Epithelial cell of esophagus (primary cell): Measurements from ENCODE around the gene FHIT.

ENCODE experiments used
- DNase-seq: peaks from one replicate; pipeline ENCODE4 v3.0.0; 2010; ENCODE audit warnings: low read depth
- H3K4me3 ChIP-seq: 2 replicates; pipeline ENCODE4 v1.5.1; 2011; ENCODE audit warnings: mild to moderate bottlenecking, low read length, control low read depth
- TF ChIP-seq, protein P1 (sequence below): IDR thresholded peaks from 2 replicates; pipeline ENCODE4 v1.5.1; 2011; ENCODE audit warnings: low read depth, mild to moderate bottlenecking, low read length, control low read depth, inconsistent platforms; ENCODE audit not compliant: insufficient read depth; ENCODE audit errors: missing control alignments

FHIT gene

DNA sequence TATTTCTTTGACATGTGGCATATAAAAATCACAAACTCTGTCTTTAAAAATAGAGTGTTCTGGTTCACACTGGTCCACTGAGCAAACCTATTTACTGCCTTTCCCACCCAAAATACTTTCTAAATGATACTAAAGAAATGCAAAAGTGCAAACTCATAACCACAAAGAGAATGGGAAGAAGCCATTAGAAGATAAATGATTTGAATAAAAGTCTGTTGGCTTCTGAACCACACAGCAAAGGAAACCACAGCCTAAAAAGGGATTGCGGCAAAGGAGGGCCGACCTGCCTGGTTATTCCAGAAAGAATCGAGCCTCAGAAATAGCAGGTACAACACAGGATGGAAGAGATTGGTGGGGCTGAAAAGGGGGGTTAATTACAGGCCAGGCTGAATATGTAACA lies 599.5 kb downstream of the FHIT start:
- no peak overlapping the region for H3K4me3 ChIP-seq
- DNase-seq, result no peak
- TF ChIP-seq, protein P1, sequence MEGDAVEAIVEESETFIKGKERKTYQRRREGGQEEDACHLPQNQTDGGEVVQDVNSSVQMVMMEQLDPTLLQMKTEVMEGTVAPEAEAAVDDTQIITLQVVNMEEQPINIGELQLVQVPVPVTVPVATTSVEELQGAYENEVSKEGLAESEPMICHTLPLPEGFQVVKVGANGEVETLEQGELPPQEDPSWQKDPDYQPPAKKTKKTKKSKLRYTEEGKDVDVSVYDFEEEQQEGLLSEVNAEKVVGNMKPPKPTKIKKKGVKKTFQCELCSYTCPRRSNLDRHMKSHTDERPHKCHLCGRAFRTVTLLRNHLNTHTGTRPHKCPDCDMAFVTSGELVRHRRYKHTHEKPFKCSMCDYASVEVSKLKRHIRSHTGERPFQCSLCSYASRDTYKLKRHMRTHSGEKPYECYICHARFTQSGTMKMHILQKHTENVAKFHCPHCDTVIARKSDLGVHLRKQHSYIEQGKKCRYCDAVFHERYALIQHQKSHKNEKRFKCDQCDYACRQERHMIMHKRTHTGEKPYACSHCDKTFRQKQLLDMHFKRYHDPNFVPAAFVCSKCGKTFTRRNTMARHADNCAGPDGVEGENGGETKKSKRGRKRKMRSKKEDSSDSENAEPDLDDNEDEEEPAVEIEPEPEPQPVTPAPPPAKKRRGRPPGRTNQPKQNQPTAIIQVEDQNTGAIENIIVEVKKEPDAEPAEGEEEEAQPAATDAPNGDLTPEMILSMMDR, result no peak

DNA sequence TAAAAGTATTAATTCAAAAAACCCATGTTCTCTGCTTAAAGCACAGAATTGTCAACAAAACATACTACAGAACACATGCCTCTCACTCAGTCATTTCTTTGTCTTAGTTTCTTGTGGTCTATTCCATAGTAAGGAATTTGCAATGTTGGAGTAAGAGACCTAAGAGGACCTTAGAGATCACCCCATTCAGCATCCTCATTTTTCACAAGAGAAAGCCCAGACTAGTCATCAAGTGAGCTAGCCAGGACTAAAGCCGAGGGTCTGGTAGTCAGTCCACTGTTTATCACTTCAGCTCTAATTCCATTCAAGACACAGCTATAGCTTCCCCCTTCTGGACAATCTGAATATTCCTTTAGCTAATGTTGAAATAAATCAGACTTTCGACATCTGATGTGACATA lies 601.1 kb downstream of the FHIT start:
- no peak for DNase-seq
- TF ChIP-seq, protein P1, result no peak
- H3K4me3 ChIP-seq, result no peak overlapping the region

DNA sequence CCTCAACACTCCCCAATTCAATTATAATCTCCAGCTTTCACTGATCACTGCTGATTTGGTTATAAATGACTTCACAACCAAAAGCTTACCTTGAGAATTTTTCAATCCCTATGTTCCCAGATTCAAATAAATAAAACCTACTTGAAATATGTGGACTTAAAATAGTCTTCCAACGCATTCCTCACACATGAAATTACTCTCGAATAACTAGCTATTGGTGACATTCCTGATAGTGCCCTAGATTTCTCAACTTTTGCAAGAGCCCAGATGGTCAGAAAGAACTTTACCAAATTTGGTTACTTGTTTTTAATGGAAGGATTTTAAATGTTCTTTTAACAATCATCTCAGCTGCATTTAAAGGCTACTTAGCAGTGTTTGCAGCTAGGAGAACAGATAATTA lies 605.5 kb downstream of the FHIT start:
- TF ChIP-seq, protein P1, result no peak
- no peak for DNase-seq
- H3K4me3 ChIP-seq, result no peak overlapping the region

DNA sequence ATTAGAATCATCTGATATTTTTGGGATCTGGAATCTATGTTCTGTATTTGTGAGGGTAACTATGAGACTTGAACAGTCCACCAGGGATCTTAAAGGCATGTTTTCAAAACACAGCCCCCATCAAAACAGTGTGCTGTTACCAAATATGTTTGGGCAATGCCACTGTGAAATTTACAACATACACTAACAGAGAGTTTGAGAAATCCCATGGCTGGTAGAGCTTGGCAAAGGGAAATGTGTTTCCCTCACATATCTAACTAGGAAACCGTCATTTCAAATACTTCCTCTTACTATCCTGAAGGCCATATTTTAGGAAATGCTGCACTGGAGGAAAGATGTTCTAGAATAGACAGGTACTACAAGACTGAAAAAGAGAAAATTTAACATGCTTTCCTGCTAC lies 607.4 kb downstream of the FHIT start:
- no peak for DNase-seq
- no peak overlapping the region for H3K4me3 ChIP-seq
- TF ChIP-seq, protein P1, result no peak

DNA sequence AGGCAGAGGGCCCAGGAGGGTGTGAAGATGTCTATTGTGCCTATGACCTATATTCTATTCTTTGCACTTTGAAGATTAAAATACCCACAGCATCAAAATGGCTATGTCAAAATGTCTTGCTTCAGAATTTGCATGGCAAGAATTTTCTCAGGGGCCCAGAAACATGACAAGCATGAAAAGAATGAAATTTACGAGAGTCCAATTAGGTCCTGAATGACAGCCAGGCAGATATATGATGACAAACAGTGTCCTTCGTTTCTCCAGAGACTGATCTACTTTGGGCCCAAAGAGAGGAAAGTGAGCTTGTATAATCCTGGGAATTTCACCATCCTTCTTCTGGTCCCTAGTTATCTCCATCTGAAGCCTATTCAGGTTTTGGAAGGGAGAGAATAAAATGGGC lies 609.9 kb downstream of the FHIT start:
- TF ChIP-seq, protein P1, result no peak
- no peak for DNase-seq

DNA sequence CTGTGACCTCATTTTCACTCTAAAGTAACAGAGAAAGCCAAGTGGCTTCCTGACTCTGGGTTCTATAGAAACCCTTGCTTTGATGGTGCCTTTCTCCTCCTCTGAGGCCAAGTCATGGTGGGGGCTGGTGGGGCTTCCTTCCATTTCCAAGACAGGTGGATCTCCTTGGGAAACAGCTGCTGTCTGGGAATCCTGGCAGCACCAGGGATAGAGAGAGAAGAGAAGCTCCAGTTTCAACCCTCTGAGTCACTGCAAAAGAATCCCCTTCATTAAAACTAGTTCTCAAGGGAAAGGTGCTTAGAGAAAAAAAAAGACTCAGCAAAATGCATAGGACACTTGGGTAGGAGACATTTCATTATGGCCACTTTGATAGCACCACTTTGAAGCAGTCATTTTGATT lies 614.4 kb downstream of the FHIT start:
- TF ChIP-seq, protein P1, result no peak
- DNase-seq, result peak; percentile 32
- no peak overlapping the region for H3K4me3 ChIP-seq

More for the DNA sequence above, 609.9 kb downstream of the FHIT start:
- no peak overlapping the region for H3K4me3 ChIP-seq

DNA sequence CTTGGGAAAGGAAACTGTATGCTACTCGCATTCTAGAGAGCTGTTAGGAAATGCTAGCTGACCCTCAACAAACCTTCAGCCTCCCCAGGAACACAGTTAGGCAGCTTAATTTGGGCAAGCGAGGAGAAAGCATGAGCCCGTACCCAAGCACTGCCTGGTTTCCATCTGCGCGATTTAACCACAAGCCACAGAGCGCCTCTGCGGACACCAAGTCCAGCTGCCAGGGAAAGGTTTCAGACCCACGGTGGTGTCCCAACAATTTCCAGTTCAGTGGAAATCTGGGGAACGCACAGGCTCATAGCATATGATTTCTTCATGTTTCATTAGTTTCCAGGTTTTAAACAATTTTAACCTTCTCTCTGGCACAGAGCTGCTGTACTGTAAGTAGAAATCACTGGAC lies 617.6 kb downstream of the FHIT start:
- TF ChIP-seq, protein P1, result no peak
- H3K4me3 ChIP-seq, result no peak overlapping the region
- no peak for DNase-seq
